GOT3 (cell line): Measurements from ENCODE around the gene COL18A1.

ENCODE experiments used
- DNase-seq: peaks from one replicate; lab custom pipeline; 2025; ENCODE audit warnings: mixed read lengths; lab: John Stamatoyannopoulos, UW

The COL18A1 gene

GRCh38 chr21:45479691-45480675 lies 75.0 kb downstream of the COL18A1 start:
- no peak for DNase-seq

GRCh38 chr21:45480701-45481500 lies 75.9 kb downstream of the COL18A1 start:
- DNase-seq, result no peak

GRCh38 chr21:45481566-45481965 lies 76.6 kb downstream of the COL18A1 start:
- DNase-seq, result no peak

GRCh38 chr21:45481977-45482898 lies 77.3 kb downstream of the COL18A1 start:
- DNase-seq, result no peak

- no peak for DNase-seq
Measured at GRCh38 chr21:45482899-45483821, 78.2 kb downstream of the COL18A1 start.

GRCh38 chr21:45484318-45484717 lies 79.4 kb downstream of the COL18A1 start:
- DNase-seq, result no peak

GRCh38 chr21:45485686-45486442 lies 80.9 kb downstream of the COL18A1 start:
- DNase-seq, result no peak

GRCh38 chr21:45486443-45487160 lies 81.6 kb downstream of the COL18A1 start:
- DNase-seq, result no peak

- no peak for DNase-seq
Measured at GRCh38 chr21:45487161-45487806, 82.3 kb downstream of the COL18A1 start.

- DNase-seq, result no peak
Measured at GRCh38 chr21:45487891-45488600, 83.1 kb downstream of the COL18A1 start.

GRCh38 chr21:45488931-45489721 lies 84.2 kb downstream of the COL18A1 start:
- no peak for DNase-seq

GRCh38 chr21:45489722-45489982 lies 84.7 kb downstream of the COL18A1 start:
- no peak for DNase-seq

- DNase-seq, result no peak
Measured at GRCh38 chr21:45490049-45490731, 85.2 kb downstream of the COL18A1 start.

- DNase-seq, result no peak
Measured at GRCh38 chr21:45491056-45491455, 86.1 kb downstream of the COL18A1 start.

- DNase-seq, result no peak
Measured at GRCh38 chr21:45491623-45492022, 86.7 kb downstream of the COL18A1 start.

- no peak for DNase-seq
Measured at GRCh38 chr21:45492765-45493164, 87.8 kb downstream of the COL18A1 start.
